ENCODE data around the gene AFP. TPM values are rescaled to one million over a fixed set of nuclear protein-coding genes. Genes with fewer than 3 reads are reported as not detected.

Gene AFP
- total and polyA plus RNA-seq, 2 of the 13 experiments (the other 11 are each of a cell fraction or from before 2014, with no cell fraction given) = 9,434 to 13,105 TPM

DNA sequence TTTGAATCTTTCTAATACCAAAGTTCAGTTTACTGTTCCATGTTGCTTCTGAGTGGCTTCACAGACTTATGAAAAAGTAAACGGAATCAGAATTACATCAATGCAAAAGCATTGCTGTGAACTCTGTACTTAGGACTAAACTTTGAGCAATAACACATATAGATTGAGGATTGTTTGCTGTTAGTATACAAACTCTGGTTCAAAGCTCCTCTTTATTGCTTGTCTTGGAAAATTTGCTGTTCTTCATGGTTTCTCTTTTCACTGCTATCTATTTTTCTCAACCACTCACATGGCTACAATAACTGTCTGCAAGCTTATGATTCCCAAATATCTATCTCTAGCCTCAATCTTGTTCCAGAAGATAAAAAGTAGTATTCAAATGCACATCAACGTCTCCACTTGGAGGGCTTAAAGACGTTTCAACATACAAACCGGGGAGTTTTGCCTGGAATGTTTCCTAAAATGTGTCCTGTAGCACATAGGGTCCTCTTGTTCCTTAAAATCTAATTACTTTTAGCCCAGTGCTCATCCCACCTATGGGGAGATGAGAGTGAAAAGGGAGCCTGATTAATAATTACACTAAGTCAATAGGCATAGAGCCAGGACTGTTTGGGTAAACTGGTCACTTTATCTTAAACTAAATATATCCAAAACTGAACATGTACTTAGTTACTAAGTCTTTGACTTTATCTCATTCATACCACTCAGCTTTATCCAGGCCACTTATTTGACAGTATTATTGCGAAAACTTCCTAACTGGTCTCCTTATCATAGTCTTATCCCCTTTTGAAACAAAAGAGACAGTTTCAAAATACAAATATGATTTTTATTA lies 3.6 kb upstream of the AFP start (continued):
- TF ChIP-seq DR1 (CRISPR knock-in tag; IDR thresholded peaks at IDR 0.05) (no peak), CCDC6 (CRISPR knock-in tag; IDR thresholded peaks at IDR 0.05) (0 out of 2 replicates have a peak, but pooled peaks have one; percentile 48), TARDBP (CRISPR knock-in tag; IDR thresholded peaks at IDR 0.05) (peak; percentile 16; the same call in 1 of the 2 replicates), SIX1 (CRISPR knock-in tag; IDR thresholded peaks at IDR 0.05; ENCODE audit: borderline replicate concordance) (peak; percentile 58; the same call in 1 of the 2 replicates), CEBPG (CRISPR knock-in tag; IDR thresholded peaks at IDR 0.05) (peak; percentile 93), SP140L (CRISPR knock-in tag; IDR thresholded peaks at IDR 0.05; ENCODE audit: borderline replicate concordance) (no peak), ZSCAN31 (CRISPR knock-in tag; IDR thresholded peaks at IDR 0.05; ENCODE audit: low read depth) (no peak), ADNP (CRISPR knock-in tag; IDR thresholded peaks at IDR 0.05) (no peak), ZNF335 (CRISPR knock-in tag; IDR thresholded peaks at IDR 0.05) (peak; percentile 75; the same call in 1 of the 2 replicates)
- TF ChIP-seq, protein P1, sequence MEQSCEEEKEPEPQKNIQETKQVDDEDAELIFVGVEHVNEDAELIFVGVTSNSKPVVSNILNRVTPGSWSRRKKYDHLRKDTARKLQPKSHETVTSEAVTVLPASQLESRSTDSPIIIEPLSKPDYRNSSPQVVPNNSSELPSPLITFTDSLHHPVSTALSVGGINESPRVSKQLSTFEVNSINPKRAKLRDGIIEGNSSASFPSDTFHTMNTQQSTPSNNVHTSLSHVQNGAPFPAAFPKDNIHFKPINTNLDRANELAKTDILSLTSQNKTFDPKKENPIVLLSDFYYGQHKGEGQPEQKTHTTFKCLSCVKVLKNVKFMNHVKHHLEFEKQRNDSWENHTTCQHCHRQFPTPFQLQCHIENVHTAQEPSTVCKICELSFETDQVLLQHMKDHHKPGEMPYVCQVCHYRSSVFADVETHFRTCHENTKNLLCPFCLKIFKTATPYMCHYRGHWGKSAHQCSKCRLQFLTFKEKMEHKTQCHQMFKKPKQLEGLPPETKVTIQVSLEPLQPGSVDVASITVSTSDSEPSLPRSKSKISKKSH (CRISPR knock-in tag; IDR thresholded peaks at IDR 0.05; ENCODE audit: borderline replicate concordance) = no peak

GRCh38 chr4:73433140-73433539 lies 2.9 kb upstream of the AFP start:
- peak overlapping the region; percentile 4 to 49 (median 25); a peak in 5 of 6 replicates for H3K4me3 ChIP-seq (replicated peaks in 1 of 3; ENCODE audit: insufficient read depth in 1 of 3, low read depth in 2 of 3, low read length in 3 of 3)
- H3K36me3 ChIP-seq (replicated peaks in 1 of 2; ENCODE audit: control insufficient read depth in 1 of 2, insufficient read depth in 2 of 2, low read length in 2 of 2) = no peaks in the 10 kb centered on the region; a peak in 1 of 5 replicates
- H3K27ac ChIP-seq (ENCODE audit: extremely low read length, insufficient read depth, low read length) = peak overlapping the region; percentile 98
- H3K9ac ChIP-seq (ENCODE audit: insufficient read depth, low read depth, low read length) = peak overlapping the region; percentile 79
- peak; percentile 45 for TF ChIP-seq RBM22 (optimal IDR thresholded peaks at IDR 0.05; ENCODE audit: low read length)
- no peak for TF ChIP-seq SP1 (IDR thresholded peaks at IDR 0.05)
- TF ChIP-seq SP1 (CRISPR knock-in tag; IDR thresholded peaks at IDR 0.05) = no peak
- TF ChIP-seq ZNF577 (CRISPR knock-in tag; IDR thresholded peaks at IDR 0.05; ENCODE audit: borderline replicate concordance, low read depth) = no peak
- TF ChIP-seq SALL2 (CRISPR knock-in tag; IDR thresholded peaks at IDR 0.05) = no peak
- TF ChIP-seq ATF1 (CRISPR knock-in tag; IDR thresholded peaks at IDR 0.05) = 0 out of 2 replicates have a peak, but pooled peaks have one; percentile 7
- TF ChIP-seq, protein P2, sequence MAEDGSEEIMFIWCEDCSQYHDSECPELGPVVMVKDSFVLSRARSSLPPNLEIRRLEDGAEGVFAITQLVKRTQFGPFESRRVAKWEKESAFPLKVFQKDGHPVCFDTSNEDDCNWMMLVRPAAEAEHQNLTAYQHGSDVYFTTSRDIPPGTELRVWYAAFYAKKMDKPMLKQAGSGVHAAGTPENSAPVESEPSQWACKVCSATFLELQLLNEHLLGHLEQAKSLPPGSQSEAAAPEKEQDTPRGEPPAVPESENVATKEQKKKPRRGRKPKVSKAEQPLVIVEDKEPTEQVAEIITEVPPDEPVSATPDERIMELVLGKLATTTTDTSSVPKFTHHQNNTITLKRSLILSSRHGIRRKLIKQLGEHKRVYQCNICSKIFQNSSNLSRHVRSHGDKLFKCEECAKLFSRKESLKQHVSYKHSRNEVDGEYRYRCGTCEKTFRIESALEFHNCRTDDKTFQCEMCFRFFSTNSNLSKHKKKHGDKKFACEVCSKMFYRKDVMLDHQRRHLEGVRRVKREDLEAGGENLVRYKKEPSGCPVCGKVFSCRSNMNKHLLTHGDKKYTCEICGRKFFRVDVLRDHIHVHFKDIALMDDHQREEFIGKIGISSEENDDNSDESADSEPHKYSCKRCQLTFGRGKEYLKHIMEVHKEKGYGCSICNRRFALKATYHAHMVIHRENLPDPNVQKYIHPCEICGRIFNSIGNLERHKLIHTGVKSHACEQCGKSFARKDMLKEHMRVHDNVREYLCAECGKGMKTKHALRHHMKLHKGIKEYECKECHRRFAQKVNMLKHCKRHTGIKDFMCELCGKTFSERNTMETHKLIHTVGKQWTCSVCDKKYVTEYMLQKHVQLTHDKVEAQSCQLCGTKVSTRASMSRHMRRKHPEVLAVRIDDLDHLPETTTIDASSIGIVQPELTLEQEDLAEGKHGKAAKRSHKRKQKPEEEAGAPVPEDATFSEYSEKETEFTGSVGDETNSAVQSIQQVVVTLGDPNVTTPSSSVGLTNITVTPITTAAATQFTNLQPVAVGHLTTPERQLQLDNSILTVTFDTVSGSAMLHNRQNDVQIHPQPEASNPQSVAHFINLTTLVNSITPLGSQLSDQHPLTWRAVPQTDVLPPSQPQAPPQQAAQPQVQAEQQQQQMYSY (CRISPR knock-in tag; IDR thresholded peaks at IDR 0.05) = no peak
- peaks cover 51% of the 10 kb centered on the region for H3K79me2 ChIP-seq (ENCODE audit: insufficient read depth, low read length)
- H3K4me1 ChIP-seq (ENCODE audit: insufficient read depth, low read length) = peaks cover 92% of the 10 kb centered on the region
- no peak for FAIRE-seq
- WGBS (ENCODE audit: low lambda C conversion rate) = 33% methylated on average over 2 of the region's 2 CpGs
- H3K4me2 ChIP-seq (ENCODE audit: low read depth, low read length) = peak overlapping the region; percentile 80
- H3K9me3 ChIP-seq (ENCODE audit: low read length) = no peaks in the 10 kb centered on the region
- in situ Hi-C loops (cut with HindIII; ENCODE audit: extremely low pct_ligation_motif_present, low pct_unique_long_range_greater_than_20kb) = no loop called here
- no peak overlapping the region for H2AFZ ChIP-seq (ENCODE audit: low read length)
- intact Hi-C loops (cut with micrococcal nuclease; ENCODE audit: unreplicated experiment) = loop anchor here (5.0 to 10.0 kb wide), 3 partner anchors 36 to 178 kb away; partner anchors contain the start of gene ANKRD17
- ATAC-seq = no peak
- no peaks in the 10 kb centered on the region for H4K20me1 ChIP-seq (ENCODE audit: insufficient read depth, low read length)
- ChIA-PET POLR2A (interaction anchor here (1.4 to 6.3 kb wide), 10 partner anchors 10 to 88 kb away, joined by 3 to 85 read pairs (median 18); partner anchors contain the start of gene ALB), CTCF (ENCODE audit: low intra/inter-chr PET ratio, low total read pairs) (interaction anchor here (1.7 to 2.4 kb wide), 2 partner anchors 13 to 91 kb away, joined by 5 to 6 read pairs; no protein-coding TSS in a partner anchor)
- no peaks in the 10 kb centered on the region for H3K27me3 ChIP-seq (ENCODE audit: control insufficient read depth in 1 of 2, insufficient read depth in 2 of 2, low read length in 2 of 2)
- no TSS peak for BruUV-seq (replicated peaks)
- DNase-seq (ENCODE audit: low spot score) = no peak
